ENCODE measurements around the gene GFOD1.

DNA sequence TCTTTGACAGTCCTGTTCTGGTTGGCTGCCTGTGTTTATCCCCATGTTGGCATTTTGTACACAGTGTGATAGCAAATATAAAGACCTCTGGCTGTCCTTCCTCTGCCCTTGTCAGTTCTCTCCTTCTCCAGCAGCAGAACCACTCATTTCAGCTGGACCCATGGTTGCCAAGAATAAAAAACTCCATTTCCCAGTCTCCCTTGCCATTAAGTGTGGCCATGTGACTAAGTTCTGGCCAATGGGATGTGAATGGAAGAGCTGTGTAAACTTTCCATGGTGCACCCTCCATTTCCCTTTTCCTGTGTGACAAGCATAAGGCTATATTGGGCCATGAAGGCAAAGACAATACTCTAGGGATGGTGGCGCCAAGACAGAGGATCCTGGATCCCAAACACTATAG, 80.6 kb downstream of the GFOD1 start:
- no peak for TF ChIP-seq EZH2phosphoT487 (IDR thresholded peaks at IDR 0.05; ENCODE audit: borderline replicate concordance, low read length)
- TF ChIP-seq, protein P1, sequence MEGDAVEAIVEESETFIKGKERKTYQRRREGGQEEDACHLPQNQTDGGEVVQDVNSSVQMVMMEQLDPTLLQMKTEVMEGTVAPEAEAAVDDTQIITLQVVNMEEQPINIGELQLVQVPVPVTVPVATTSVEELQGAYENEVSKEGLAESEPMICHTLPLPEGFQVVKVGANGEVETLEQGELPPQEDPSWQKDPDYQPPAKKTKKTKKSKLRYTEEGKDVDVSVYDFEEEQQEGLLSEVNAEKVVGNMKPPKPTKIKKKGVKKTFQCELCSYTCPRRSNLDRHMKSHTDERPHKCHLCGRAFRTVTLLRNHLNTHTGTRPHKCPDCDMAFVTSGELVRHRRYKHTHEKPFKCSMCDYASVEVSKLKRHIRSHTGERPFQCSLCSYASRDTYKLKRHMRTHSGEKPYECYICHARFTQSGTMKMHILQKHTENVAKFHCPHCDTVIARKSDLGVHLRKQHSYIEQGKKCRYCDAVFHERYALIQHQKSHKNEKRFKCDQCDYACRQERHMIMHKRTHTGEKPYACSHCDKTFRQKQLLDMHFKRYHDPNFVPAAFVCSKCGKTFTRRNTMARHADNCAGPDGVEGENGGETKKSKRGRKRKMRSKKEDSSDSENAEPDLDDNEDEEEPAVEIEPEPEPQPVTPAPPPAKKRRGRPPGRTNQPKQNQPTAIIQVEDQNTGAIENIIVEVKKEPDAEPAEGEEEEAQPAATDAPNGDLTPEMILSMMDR (IDR thresholded peaks at IDR 0.05; ENCODE audit: low read depth, low read length, poor library complexity, severe bottlenecking) = no peak
